ENCODE data around the gene KLHL26. TPM values are rescaled to one million over a fixed set of nuclear protein-coding genes. Genes with fewer than 3 reads are reported as not detected.

The KLHL26 gene
- polyA plus RNA-seq, 3 donors: 1.6 to 3.2 (median 2.0) TPM

DNA sequence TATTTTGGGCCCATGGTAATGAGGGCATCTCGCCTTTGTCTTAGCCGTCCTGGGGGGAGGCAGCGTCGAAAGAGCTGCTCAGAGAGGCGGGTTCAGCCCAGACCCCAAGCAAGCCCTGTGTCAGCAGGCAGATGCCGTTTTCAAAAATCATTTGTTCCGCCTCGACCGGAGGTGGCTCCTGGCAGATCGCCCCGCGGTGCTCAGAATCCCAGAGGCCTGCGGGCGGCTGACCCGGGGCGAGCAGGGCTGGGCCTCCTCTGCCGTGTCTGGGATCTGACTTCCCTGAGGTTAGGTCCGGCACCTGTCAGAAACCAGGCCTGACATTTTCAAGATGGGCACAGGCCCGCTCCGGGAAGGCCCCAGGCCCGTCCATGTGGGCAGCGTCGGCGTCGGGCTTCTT lies 82.7 kb downstream of the KLHL26 start:
- WGBS (ENCODE audit: insufficient coverage): 93% methylated on average over 25 of the region's 25 CpGs
- H3K79me2 ChIP-seq (ENCODE audit: insufficient read depth, low read length): peaks cover 3% of the 10 kb centered on the region
- Mint-ChIP-seq H3K4me3 (no peak overlapping the region), H3K27me3 (ENCODE audit: low read depth in 3 of 3) (peaks cover 0 to 4% (median 3%) of the 10 kb centered on the region in 3 donors), H3K27ac (no peak overlapping the region), H3K4me1 (peaks cover 17% of the 10 kb centered on the region), H3K9me3 (peaks cover 0 to 7% (median 3%) of the 10 kb centered on the region in 7 donors), H3K36me3 (peaks cover 30 to 46% of the 10 kb centered on the region in 2 donors)
- peaks cover 91% of the 10 kb centered on the region for H4K20me1 ChIP-seq (ENCODE audit: insufficient read depth, low read length)
- no peak for DNase-seq
- no peak overlapping the region for H3K4me3 ChIP-seq (replicated peaks in 1 of 3; ENCODE audit: low read depth in 2 of 3, low read length in 3 of 3)
- H3K27me3 ChIP-seq (ENCODE audit: control insufficient read depth in 2 of 2, insufficient read depth in 2 of 2, low read length in 2 of 2): no peaks in the 10 kb centered on the region
- TF ChIP-seq, protein P1, sequence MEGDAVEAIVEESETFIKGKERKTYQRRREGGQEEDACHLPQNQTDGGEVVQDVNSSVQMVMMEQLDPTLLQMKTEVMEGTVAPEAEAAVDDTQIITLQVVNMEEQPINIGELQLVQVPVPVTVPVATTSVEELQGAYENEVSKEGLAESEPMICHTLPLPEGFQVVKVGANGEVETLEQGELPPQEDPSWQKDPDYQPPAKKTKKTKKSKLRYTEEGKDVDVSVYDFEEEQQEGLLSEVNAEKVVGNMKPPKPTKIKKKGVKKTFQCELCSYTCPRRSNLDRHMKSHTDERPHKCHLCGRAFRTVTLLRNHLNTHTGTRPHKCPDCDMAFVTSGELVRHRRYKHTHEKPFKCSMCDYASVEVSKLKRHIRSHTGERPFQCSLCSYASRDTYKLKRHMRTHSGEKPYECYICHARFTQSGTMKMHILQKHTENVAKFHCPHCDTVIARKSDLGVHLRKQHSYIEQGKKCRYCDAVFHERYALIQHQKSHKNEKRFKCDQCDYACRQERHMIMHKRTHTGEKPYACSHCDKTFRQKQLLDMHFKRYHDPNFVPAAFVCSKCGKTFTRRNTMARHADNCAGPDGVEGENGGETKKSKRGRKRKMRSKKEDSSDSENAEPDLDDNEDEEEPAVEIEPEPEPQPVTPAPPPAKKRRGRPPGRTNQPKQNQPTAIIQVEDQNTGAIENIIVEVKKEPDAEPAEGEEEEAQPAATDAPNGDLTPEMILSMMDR (IDR thresholded peaks at IDR 0.05): no peak
- peaks cover 0 to 14% of the 10 kb centered on the region in 2 donors for H3K4me1 ChIP-seq (ENCODE audit: control insufficient read depth in 1 of 2, insufficient read depth in 2 of 2, low read length in 2 of 2)
- no peak overlapping the region for H3K27ac ChIP-seq (ENCODE audit: low read depth in 1 of 2, low read length in 2 of 2)
- H3K36me3 ChIP-seq (replicated peaks in 1 of 2; ENCODE audit: control insufficient read depth in 1 of 2, insufficient read depth in 2 of 2, low read length in 2 of 2): peaks cover 3 to 13% of the 10 kb centered on the region in 2 donors
- intact Hi-C loops (cut with micrococcal nuclease): no loop called here
- H2AFZ ChIP-seq (ENCODE audit: insufficient read depth, low read depth, low read length, poor library complexity, severe bottlenecking): no peak overlapping the region
- no peak overlapping the region for H3K4me2 ChIP-seq (replicated peaks; ENCODE audit: extremely low read depth, low read length, poor library complexity, severe bottlenecking)
- no peak overlapping the region for H3K9ac ChIP-seq (ENCODE audit: insufficient read depth, low read length, poor library complexity, severe bottlenecking)
- peaks cover 0 to 5% of the 10 kb centered on the region in 2 donors for H3K9me3 ChIP-seq (replicated peaks in 1 of 2; ENCODE audit: control insufficient read depth in 1 of 2, insufficient read depth in 1 of 2, low read length in 2 of 2)

Small RNA genes within 50 kb of the gene (small RNA-seq; reads per million reads assigned to genes)
- gene RN7SL155P (ENCODE audit: insufficient read length, low read depth): not detected

Other genes with a start within 250 kb of the KLHL26 start
- 100 to 1,000 TPM; 173 to 581 (median 416) TPM for gene LRRC25, start 239.4 kb upstream of the KLHL26 start, polyA plus RNA-seq
- gene SSBP4, start 217.6 kb upstream of the KLHL26 start, polyA plus RNA-seq: 10 to 100 TPM; 38.5 to 74.5 (median 48.3) TPM
- gene ISYNA1, start 198.9 kb upstream of the KLHL26 start, polyA plus RNA-seq: 1 to 10 TPM in 1 of 3 donors, not detected in 2; 3.7 TPM
- gene ELL, start 115.0 kb upstream of the KLHL26 start, polyA plus RNA-seq: 10 to 100 TPM; 12.2 to 35.3 (median 12.6) TPM
- 100 to 1,000 TPM in 1 of 3 donors, 10 to 100 TPM in 2; 78.0 to 159 (median 81.2) TPM for gene FKBP8, start 93.5 kb upstream of the KLHL26 start, polyA plus RNA-seq
- gene KXD1, start 79.2 kb upstream of the KLHL26 start, polyA plus RNA-seq: 100 to 1,000 TPM in 1 of 3 donors, 10 to 100 TPM in 2; 74.4 to 194 (median 87.9) TPM
- 1,000 to 10,000 TPM in 1 of 3 donors, 100 to 1,000 TPM in 2; 832 to 3,024 (median 896) TPM for gene UBA52, start 65.2 kb upstream of the KLHL26 start, polyA plus RNA-seq
- 100 to 1,000 TPM in 2 of 3 donors, 10 to 100 TPM in 1; 83.7 to 141 (median 122) TPM for gene REX1BD, start 48.2 kb upstream of the KLHL26 start, polyA plus RNA-seq
- gene CRLF1, start 30.2 kb upstream of the KLHL26 start, polyA plus RNA-seq: under 1 TPM in 1 of 3 donors, not detected in 2; 0.19 TPM
- gene TMEM59L, start 24.2 kb upstream of the KLHL26 start, polyA plus RNA-seq: not detected
- 1 to 10 TPM in 1 of 3 donors, under 1 TPM in 2; 0.28 to 9.2 (median 0.55) TPM for gene CRTC1, start 46.7 kb downstream of the KLHL26 start, polyA plus RNA-seq
- not detected for gene COMP, start 154.3 kb downstream of the KLHL26 start, polyA plus RNA-seq
- gene UPF1, start 194.9 kb downstream of the KLHL26 start, polyA plus RNA-seq: 10 to 100 TPM in 1 of 3 donors, 1 to 10 TPM in 2; 2.6 to 43.7 (median 3.2) TPM

Data from CD14-positive monocyte (primary cell).